ENCODE results near the gene PRDM16.

Gene PRDM16

GRCh38 chr1:3272321-3273045 lies 203.5 kb downstream of the PRDM16 start:
- no peak overlapping the region for H3K4me3 Mint-ChIP-seq
- ATAC-seq (replicated peaks) = no peak

DNA sequence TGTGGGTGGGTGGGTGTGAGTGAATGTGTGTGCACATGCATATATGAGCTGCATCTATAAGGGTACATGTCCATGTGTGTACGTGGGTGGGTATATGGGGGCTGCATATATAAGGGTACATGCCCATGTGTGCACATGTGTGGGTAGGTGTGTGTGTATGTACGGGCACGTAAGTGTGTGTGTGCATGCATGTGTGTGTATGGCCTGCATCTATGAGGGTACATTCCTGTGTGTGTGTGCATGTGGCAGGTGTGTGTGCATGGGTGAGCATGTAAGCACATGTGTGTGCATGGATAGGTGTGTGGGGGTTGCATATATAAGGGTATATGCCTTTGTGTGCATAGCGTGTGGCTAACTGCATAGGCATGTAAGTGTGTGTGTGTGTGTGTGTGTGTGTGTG lies 204.4 kb downstream of the PRDM16 start:
- no peaks in the 10 kb centered on the region for H3K36me3 Mint-ChIP-seq
- no peak for ATAC-seq (replicated peaks)
- no peaks in the 10 kb centered on the region for H3K4me1 Mint-ChIP-seq
- no peak overlapping the region for H3K27ac Mint-ChIP-seq
- DNase-seq = no peak
- H3K4me3 Mint-ChIP-seq = no peak overlapping the region
- no peaks in the 10 kb centered on the region for H3K27me3 Mint-ChIP-seq
- peaks cover 8% of the 10 kb centered on the region in 2 donors for H3K9me3 Mint-ChIP-seq

More at GRCh38 chr1:3272321-3273045, 203.5 kb downstream of the PRDM16 start:
- H3K4me1 Mint-ChIP-seq = no peaks in the 10 kb centered on the region
- H3K9me3 Mint-ChIP-seq = peaks cover 8% of the 10 kb centered on the region in 2 donors
- H3K36me3 Mint-ChIP-seq = no peaks in the 10 kb centered on the region
- H3K27me3 Mint-ChIP-seq = no peaks in the 10 kb centered on the region
- no peak overlapping the region for H3K27ac Mint-ChIP-seq
- DNase-seq = no peak

DNA sequence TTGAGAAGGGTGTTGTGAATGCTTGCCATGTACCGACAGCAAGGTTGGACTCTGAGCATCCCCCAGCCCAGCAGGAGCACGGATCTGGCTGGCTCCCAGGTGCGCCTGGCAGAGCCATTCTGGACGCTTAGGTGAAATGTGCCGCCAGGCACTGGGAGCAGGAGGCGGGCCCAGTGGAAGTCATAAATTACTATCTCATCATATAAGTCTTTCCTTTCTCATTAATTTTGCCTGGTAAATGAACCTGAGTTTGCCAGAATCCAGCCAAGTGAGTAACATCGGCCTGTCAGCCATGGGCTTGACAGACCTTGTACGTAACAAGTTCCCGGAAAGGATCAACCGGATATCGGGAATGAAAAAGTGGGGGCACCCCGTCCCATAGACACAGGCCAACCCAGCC lies 206.0 kb downstream of the PRDM16 start:
- no peaks in the 10 kb centered on the region for H3K9me3 Mint-ChIP-seq
- H3K4me3 Mint-ChIP-seq = no peak overlapping the region
- DNase-seq (no peak), ATAC-seq (replicated peaks) (no peak)
- no peaks in the 10 kb centered on the region for H3K4me1 Mint-ChIP-seq
- no peak overlapping the region for H3K27ac Mint-ChIP-seq
- H3K27me3 Mint-ChIP-seq = no peaks in the 10 kb centered on the region
- no peaks in the 10 kb centered on the region for H3K36me3 Mint-ChIP-seq

DNA sequence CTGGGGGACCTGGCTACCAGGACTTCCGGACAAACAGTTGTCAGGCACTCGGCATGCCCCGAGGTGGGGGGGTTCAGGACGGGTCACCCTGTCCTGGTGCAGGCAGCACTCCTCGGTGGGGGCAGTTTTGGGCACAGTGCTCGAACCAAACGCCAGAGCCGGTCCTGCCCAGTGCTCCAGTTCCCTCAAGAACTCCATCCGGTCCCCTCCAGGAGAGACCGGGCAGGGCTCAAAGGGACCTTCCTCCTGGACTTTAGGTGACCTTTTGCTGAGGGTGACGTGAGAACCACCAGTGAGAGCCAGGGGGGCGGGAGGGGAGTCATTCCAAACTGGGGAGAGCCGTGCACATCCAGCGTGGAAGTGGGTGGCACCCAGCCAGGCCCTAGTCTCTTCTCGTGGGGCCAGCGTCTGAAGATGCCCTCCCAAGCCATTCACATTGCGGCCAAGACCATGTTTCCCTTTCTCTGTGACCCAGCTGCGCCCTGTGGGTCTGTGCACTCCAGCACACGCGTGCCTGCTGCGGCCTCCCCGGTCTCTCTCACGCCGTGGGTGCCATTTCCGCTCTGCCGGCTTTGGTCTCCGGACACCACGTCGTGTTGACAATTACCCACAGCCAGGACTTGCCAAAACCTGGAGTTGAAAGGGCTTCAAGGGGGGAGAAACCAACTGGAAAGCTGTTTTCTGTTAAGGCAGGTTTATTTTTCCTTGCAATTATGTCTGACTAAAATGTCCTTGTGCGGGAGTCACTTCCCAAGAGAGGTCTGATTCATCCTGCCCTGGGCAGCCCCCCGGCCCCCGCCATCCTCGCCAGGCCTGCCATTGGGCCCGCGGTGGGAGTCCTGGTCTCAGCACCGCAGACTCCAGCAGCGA lies 206.7 kb downstream of the PRDM16 start:
- no peak for ATAC-seq (replicated peaks)
- no peaks in the 10 kb centered on the region for H3K36me3 Mint-ChIP-seq
- H3K27me3 Mint-ChIP-seq = no peaks in the 10 kb centered on the region
- H3K9me3 Mint-ChIP-seq = no peaks in the 10 kb centered on the region
- no peak overlapping the region for H3K4me3 Mint-ChIP-seq
- H3K27ac Mint-ChIP-seq = no peak overlapping the region
- no peaks in the 10 kb centered on the region for H3K4me1 Mint-ChIP-seq
- DNase-seq = no peak

DNA sequence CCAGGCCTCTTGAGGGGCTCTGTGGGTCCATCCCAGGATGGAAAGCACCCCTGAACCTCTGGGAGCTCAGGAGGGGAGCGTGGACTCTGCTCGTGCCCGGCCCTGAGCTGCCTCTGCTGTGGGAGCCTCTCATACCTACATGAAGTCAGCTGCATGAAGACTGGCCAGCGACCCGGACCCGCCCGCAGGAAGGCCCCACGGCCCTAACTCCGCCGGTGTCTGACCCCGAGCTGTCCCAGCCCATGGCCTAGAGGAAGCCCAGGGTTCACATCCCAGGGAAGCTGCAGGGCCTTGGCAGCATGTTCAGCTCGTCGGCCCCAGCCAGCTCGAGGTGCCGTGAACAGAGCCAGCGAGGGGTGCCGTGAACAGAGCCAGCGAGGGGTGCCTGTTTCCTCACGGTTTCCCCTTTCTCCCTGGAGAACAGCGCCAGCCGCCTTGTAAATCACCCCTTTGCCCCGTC lies 207.4 kb downstream of the PRDM16 start:
- H3K27me3 Mint-ChIP-seq = no peaks in the 10 kb centered on the region
- no peak overlapping the region for H3K4me3 Mint-ChIP-seq
- ATAC-seq (replicated peaks) = no peak

DNA sequence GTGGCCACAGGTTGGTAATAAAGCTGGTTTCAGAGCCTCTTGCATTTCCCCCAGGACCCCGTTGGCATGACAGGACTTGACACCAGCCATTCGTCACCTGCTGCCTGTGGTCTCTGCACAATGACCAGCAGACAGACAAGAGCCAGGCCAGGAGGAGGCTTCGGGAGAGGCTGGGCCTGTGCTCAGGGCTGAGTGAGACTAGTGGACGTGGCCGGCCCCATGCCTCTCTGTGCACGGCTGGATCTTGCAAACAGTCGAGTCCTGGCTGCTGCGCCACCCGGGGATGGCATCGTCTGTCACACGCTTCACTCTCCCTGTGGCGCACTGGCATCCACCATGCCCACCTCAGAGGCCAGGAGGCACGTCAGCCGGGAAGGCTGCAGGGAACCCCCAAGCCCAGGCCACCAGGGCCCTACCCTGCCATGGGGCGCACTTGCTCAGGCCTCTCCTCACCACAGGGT lies 208.0 kb downstream of the PRDM16 start:
- no peak overlapping the region for H3K4me3 Mint-ChIP-seq
- no peaks in the 10 kb centered on the region for H3K27me3 Mint-ChIP-seq
- ATAC-seq (replicated peaks) (no peak), DNase-seq (no peak)
- H3K9me3 Mint-ChIP-seq = no peaks in the 10 kb centered on the region
- no peaks in the 10 kb centered on the region for H3K36me3 Mint-ChIP-seq
- H3K27ac Mint-ChIP-seq = no peak overlapping the region
- no peaks in the 10 kb centered on the region for H3K4me1 Mint-ChIP-seq

More for the DNA sequence above, 207.4 kb downstream of the PRDM16 start:
- Mint-ChIP-seq H3K36me3 (no peaks in the 10 kb centered on the region), H3K9me3 (no peaks in the 10 kb centered on the region), H3K4me1 (no peaks in the 10 kb centered on the region), H3K27ac (no peak overlapping the region)
- no peak for DNase-seq

- Mint-ChIP-seq H3K27ac (no peak overlapping the region), H3K36me3 (no peaks in the 10 kb centered on the region), H3K27me3 (no peaks in the 10 kb centered on the region), H3K4me1 (no peaks in the 10 kb centered on the region), H3K4me3 (no peak overlapping the region), H3K9me3 (no peaks in the 10 kb centered on the region)
- ATAC-seq (replicated peaks) (no peak), DNase-seq (no peak)
Measured at GRCh38 chr1:3277623-3278022, 208.6 kb downstream of the PRDM16 start.

DNA sequence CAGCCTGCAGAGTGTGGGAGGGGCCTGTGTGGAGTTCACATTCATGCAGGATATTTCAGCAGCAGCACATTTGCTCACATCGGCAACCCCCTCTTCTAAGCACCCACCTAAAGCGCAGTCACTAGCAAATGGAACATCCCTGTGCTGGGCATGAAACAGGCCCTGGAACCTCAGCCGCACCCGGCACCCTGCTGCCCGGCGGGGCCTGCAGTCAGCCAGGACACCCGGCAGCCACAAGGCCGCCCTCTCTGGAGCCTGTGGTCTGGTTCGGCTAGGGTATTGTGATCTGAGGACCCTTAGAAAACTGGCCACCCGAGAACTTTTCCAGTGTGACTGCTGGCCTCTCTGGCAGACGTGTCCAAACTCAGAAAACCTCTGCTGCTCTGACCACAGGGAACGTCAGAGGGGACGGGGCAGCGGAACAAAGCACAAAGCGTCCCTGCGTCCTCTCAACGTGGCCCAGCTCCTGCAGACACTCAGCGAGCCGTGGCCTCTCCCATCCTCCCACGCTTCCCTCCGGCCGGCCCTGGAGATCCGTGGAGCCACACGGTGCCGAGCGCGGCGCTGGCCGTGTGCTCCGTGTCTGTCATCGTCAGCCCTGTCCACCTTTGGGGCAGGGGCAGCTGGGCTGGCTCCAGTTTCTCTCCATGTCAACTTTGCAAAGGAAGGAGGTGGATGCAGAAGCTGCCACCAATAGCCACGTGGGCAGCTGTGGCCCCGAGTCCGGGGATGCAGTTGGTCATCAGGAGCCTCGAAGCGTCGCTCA lies 209.6 kb downstream of the PRDM16 start:
- ATAC-seq (replicated peaks) (no peak), DNase-seq (no peak)
- no peaks in the 10 kb centered on the region for H3K4me1 Mint-ChIP-seq
- no peak overlapping the region for H3K27ac Mint-ChIP-seq
- peaks cover 0 to 4% of the 10 kb centered on the region in 2 donors for H3K27me3 Mint-ChIP-seq
- no peak overlapping the region for H3K4me3 Mint-ChIP-seq
- H3K36me3 Mint-ChIP-seq = no peaks in the 10 kb centered on the region
- no peaks in the 10 kb centered on the region for H3K9me3 Mint-ChIP-seq

DNA sequence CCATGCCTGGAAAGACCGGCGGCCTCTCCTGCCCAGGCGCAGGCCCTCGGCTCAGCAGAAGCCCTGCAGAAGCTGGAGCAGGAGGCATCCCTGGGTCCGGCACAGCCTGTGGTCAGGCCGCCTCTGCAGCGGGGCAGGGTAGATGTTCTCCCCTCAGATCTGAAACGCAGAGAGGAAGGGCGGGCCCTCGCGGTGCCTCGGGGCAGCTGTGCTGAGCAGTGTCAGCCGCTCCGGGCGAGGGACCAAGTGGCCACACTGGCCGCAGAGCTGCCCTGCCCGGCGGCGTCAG lies 210.1 kb downstream of the PRDM16 start:
- ATAC-seq (replicated peaks) (no peak), DNase-seq (no peak)
- Mint-ChIP-seq H3K4me3 (no peak overlapping the region), H3K27ac (no peak overlapping the region), H3K27me3 (peaks cover 0 to 5% of the 10 kb centered on the region in 2 donors), H3K9me3 (no peaks in the 10 kb centered on the region), H3K4me1 (peaks cover 0 to under 1% of the 10 kb centered on the region in 2 donors), H3K36me3 (no peaks in the 10 kb centered on the region)

- Mint-ChIP-seq H3K9me3 (no peaks in the 10 kb centered on the region), H3K4me3 (no peak overlapping the region), H3K36me3 (no peaks in the 10 kb centered on the region), H3K27ac (no peak overlapping the region), H3K4me1 (peaks cover 0 to 1% of the 10 kb centered on the region in 2 donors), H3K27me3 (peaks cover 0 to 5% of the 10 kb centered on the region in 2 donors)
- ATAC-seq (replicated peaks) = no peak
- DNase-seq = no peak
Measured at GRCh38 chr1:3281735-3282134, 212.7 kb downstream of the PRDM16 start.

DNA sequence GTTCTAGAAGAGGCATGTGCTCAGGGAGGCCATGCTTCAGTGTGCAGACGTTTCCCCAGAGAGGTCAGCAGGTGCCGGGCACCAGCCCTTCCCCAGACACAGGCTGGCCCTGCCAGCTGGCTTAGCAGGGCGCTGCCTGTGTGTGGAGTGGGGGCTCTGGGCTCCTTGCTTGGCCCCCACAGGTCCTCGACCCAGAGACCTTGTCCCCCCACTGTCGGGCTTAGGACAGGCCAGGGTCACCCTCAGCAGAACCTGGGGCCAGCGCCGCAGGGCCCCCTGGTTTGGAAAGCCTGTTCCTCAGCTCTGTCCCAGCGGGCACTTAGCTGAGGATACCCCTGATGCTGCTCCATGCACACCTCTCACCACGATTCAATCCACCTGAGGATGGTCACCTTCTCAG lies 213.2 kb downstream of the PRDM16 start:
- Mint-ChIP-seq H3K4me3 (no peak overlapping the region), H3K27ac (no peak overlapping the region), H3K36me3 (no peaks in the 10 kb centered on the region), H3K27me3 (peaks cover 0 to 5% of the 10 kb centered on the region in 2 donors), H3K9me3 (no peaks in the 10 kb centered on the region), H3K4me1 (peaks cover 0 to 1% of the 10 kb centered on the region in 2 donors)
- no peak for ATAC-seq (replicated peaks)
- no peak for DNase-seq

DNA sequence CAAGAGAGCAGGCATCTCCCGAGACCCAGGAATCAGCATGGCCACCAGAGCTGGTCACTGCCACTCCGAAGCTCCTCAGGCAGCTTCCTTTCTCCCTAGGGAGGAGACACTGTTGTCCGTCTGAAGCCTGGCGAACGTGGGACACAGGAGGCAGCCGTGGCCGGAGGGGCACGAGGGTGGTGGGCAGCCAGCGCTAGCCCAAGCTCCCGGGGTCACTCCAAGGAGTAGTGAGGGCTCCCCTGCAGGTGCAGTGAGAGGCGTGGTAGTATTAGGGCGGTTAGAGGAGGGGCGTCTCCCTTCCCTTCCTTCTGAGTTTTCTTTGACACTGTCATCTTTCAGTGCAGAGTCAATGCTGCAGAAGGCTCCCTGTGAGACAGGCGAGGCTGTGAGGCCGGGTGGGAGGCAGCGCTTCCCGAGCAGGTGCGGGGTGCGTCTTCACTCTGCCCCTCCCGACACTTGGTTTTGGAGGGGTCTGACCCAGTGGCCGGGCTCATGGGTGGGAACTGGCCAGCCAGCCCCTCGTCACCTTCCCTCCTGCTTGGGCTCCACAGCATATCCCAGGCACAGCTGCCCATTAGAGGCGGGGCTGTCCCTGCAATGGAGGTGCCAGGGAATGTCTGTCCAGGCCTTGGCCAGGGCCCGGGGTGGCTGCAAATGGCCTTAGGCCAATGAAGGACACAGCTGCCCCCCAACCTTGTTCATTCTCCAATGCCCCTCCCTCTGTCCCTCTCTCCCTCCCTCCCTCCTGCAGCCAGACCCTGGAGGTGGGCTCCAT lies 213.8 kb downstream of the PRDM16 start:
- no peaks in the 10 kb centered on the region for H3K36me3 Mint-ChIP-seq
- no peak overlapping the region for H3K4me3 Mint-ChIP-seq
- H3K27me3 Mint-ChIP-seq = peaks cover 0 to 5% of the 10 kb centered on the region in 2 donors
- H3K4me1 Mint-ChIP-seq = peaks cover 0 to 1% of the 10 kb centered on the region in 2 donors
- ATAC-seq (replicated peaks) (no peak), DNase-seq (no peak)
- H3K27ac Mint-ChIP-seq = no peak overlapping the region
- H3K9me3 Mint-ChIP-seq = no peaks in the 10 kb centered on the region

DNA sequence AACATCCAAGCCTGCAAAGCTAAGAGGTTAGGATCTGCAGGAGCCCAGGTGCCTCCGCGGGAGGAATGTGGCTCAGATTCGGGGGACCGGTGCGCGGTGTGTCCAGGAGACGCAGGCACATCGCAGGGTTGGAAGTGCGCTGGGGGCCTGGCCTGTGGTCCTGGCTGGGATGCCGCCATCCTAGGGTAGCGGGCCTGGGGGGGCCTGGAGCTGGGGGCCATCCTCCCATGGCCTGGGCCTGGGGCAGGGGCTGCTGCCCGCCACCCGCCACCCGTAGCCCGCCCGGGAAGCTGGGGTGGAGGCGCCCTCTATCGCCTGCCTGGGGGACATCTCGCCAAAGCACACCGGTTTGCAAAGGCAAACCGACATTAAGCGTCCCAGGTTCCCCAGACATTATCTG lies 214.8 kb downstream of the PRDM16 start:
- H3K36me3 Mint-ChIP-seq = no peaks in the 10 kb centered on the region
- DNase-seq = no peak
- H3K9me3 Mint-ChIP-seq = no peaks in the 10 kb centered on the region
- no peak overlapping the region for H3K4me3 Mint-ChIP-seq
- H3K27me3 Mint-ChIP-seq = peaks cover 0 to 5% of the 10 kb centered on the region in 2 donors
- ATAC-seq (replicated peaks) = peak; percentile 36
- H3K27ac Mint-ChIP-seq = no peak overlapping the region
- peaks cover 0 to 1% of the 10 kb centered on the region in 2 donors for H3K4me1 Mint-ChIP-seq

DNA sequence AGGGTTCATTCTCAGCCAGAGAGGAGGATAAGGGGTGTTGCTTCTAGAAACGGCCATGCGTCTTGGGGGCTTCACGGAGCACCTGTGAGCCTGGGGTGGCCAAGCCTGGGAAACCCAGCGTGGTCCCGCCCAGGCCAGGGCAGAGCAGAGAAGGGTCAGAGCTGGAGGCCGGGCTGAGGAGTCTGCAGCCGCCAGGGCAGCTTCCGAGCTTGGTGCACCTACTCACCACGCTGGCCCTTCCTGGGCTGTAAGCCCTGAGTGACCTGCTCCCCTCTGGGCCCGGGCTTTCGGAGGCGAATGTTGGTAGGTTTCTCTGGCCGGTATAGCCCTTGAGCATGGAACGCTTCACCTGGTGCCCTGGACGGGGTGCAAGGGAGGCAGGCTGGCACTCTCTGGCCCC lies 215.7 kb downstream of the PRDM16 start:
- no peaks in the 10 kb centered on the region for H3K36me3 Mint-ChIP-seq
- peaks cover 0 to 1% of the 10 kb centered on the region in 2 donors for H3K4me1 Mint-ChIP-seq
- H3K27ac Mint-ChIP-seq = no peak overlapping the region
- DNase-seq (no peak), ATAC-seq (replicated peaks) (no peak)
- no peak overlapping the region for H3K4me3 Mint-ChIP-seq
- peaks cover 0 to 5% of the 10 kb centered on the region in 2 donors for H3K27me3 Mint-ChIP-seq
- no peaks in the 10 kb centered on the region for H3K9me3 Mint-ChIP-seq

Data from stimulated activated naive B cell treated with anti-CD40 and anti-IgM and Interleukin-4, amounts not matched to agents 10 μg/mL and 1 μg/mL and 100 μg/mL, for 72 hours (primary cell).